ENCODE data around the gene PAPOLB. TPM values are rescaled to one million over a fixed set of nuclear protein-coding genes. Genes with fewer than 3 reads are reported as not detected.

The PAPOLB gene
- total RNA-seq (2021): 0.04 and 0.13 TPM in 2 replicates
- long read RNA-seq: 0 reads

- Histone ChIP-seq H4K5ac (ENCODE audit: insufficient read length, low read depth, low read length) (no peak within 1 kb of the TSS), H3K23ac (ENCODE audit: insufficient read length, low read depth, low read length) (no peak within 1 kb of the TSS), H3K9ac (ENCODE audit: extremely low read depth, insufficient read length, low read length) (no peak within 1 kb of the TSS), H2BK5ac (ENCODE audit: insufficient read length, low read length) (no peak within 1 kb of the TSS), H4K20me1 (ENCODE audit: control insufficient read depth, insufficient read depth, insufficient read length) (no peaks in the 10 kb centered on the region), H3K4ac (ENCODE audit: low read depth, low read length) (no peak within 1 kb of the TSS), H3K18ac (ENCODE audit: insufficient read length, low read depth, low read length) (no peak within 1 kb of the TSS), H3K27me3 (ENCODE audit: insufficient read depth, low read length) (no peaks in the 10 kb centered on the region), H2BK120ac (ENCODE audit: low read depth, low read length, poor library complexity, severe bottlenecking) (no peak within 1 kb of the TSS), H3K56ac (ENCODE audit: insufficient read length, low read depth, low read length) (no peak within 1 kb of the TSS), H3K4me2 (ENCODE audit: insufficient read depth, insufficient read length, low read length) (no peak within 1 kb of the TSS), H3K23me2 (ENCODE audit: insufficient read length, low read depth, low read length, poor library complexity, severe bottlenecking) (no peaks in the 10 kb centered on the region), H3K4me1 (ENCODE audit: insufficient read depth, low read length) (no peaks in the 10 kb centered on the region), H3K14ac (ENCODE audit: insufficient read depth, low read length) (no peak within 1 kb of the TSS), H4K8ac (replicated peaks; ENCODE audit: insufficient read length, low read depth, low read length) (no peak within 1 kb of the TSS), H3K79me2 (ENCODE audit: insufficient read depth, low read length) (no peaks in the 10 kb centered on the region), H3K9me3 (ENCODE audit: control insufficient read depth, low read depth, low read length) (no peaks in the 10 kb centered on the region), H4K91ac (ENCODE audit: insufficient read length, low read depth, low read length) (no peak within 1 kb of the TSS), H2AK5ac (ENCODE audit: insufficient read length, low read length) (no peak within 1 kb of the TSS), H2BK12ac (ENCODE audit: insufficient read length, low read depth, low read length) (no peak within 1 kb of the TSS), H3K27ac (ENCODE audit: insufficient read length, low read depth, low read length) (no peak within 1 kb of the TSS), H3T11ph (ENCODE audit: low read length) (no peak within 1 kb of the TSS), H2BK20ac (ENCODE audit: low read depth, low read length, poor library complexity, severe bottlenecking) (no peak within 1 kb of the TSS), H3K79me1 (ENCODE audit: insufficient read depth, low read depth, low read length, poor library complexity, severe bottlenecking) (no peaks in the 10 kb centered on the region), H2BK15ac (ENCODE audit: low read depth, low read length) (no peak within 1 kb of the TSS), H2AFZ (ENCODE audit: low read length) (no peak within 1 kb of the TSS)
- WGBS (ENCODE audit: extremely low coverage, insufficient read length, low lambda C conversion rate): no CpG with 5 or more reads among the region's 46 CpGs
- Mint-ChIP-seq H3K27me3 (ENCODE audit: low read depth) (peaks cover 6% of the 10 kb centered on the region), H3K27ac (no peak within 1 kb of the TSS), H3K4me1 (no peaks in the 10 kb centered on the region), H3K4me3 (no peak within 1 kb of the TSS; a peak in 1 of 5 replicates), H3K36me3 (ENCODE audit: insufficient read depth in 1 of 3, low read depth in 3 of 3) (no peaks in the 10 kb centered on the region; a peak in 1 of 7 replicates), H3K9me3 (peaks cover 4% of the 10 kb centered on the region in 2 experiments; a peak in 3 of 5 replicates)
- DNase-seq: no peak
- TF ChIP-seq CTCF (conservative IDR thresholded peaks at IDR 0.05): no peak
Measured at GRCh38 chr7:4861673-4862072, at the start of gene PAPOLB. TSS of gene PAPOLB (minus strand) at chr7:4862030. CDS start at chr7:4861810, 220 bp downstream.

Measured in H9 (cell line).